Loucy (cell line): Measurements from ENCODE around the gene ATF6.

Experiments
- EZH2phosphoT487 ChIP-seq: fragments of 200-600 bp; IDR thresholded peaks from 2 replicates; pipeline ENCODE4 v1.6.1; 2018; ENCODE audit warnings: antibody characterized with exemption, mild to moderate bottlenecking, moderate library complexity, borderline replicate concordance
- TF ChIP-seq, protein P1 (sequence below): fragments of 200-600 bp; sonication (generic); conservative IDR thresholded peaks from 2 replicates; pipeline ENCODE4 v1.5.1; 2014; ENCODE audit warnings: mild to moderate bottlenecking, antibody characterized with exemption, low read length

GRCh38 chr1:161930064-161930463 lies 163.9 kb downstream of the ATF6 start:
- TF ChIP-seq EZH2phosphoT487, result no peak
- TF ChIP-seq, protein P1, sequence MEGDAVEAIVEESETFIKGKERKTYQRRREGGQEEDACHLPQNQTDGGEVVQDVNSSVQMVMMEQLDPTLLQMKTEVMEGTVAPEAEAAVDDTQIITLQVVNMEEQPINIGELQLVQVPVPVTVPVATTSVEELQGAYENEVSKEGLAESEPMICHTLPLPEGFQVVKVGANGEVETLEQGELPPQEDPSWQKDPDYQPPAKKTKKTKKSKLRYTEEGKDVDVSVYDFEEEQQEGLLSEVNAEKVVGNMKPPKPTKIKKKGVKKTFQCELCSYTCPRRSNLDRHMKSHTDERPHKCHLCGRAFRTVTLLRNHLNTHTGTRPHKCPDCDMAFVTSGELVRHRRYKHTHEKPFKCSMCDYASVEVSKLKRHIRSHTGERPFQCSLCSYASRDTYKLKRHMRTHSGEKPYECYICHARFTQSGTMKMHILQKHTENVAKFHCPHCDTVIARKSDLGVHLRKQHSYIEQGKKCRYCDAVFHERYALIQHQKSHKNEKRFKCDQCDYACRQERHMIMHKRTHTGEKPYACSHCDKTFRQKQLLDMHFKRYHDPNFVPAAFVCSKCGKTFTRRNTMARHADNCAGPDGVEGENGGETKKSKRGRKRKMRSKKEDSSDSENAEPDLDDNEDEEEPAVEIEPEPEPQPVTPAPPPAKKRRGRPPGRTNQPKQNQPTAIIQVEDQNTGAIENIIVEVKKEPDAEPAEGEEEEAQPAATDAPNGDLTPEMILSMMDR, result no peak
